HEK293 (cell line): ENCODE measurements around the gene SKI.

Experiments used
- CTCF ChIA-PET: fragments of 350-600 bp; formaldehyde crosslinking; extraction: SDS; loops from one replicate; lab custom pipeline; 2021; ENCODE audit warnings: antibody characterized with exemption; lab: Yijun Ruan, JAX
- POLR2A ChIA-PET: fragments of 300-600 bp; formaldehyde crosslinking; extraction: SDS; loops from one replicate; lab custom pipeline; 2020; ENCODE audit warnings: antibody characterized with exemption, inconsistent platforms; lab: Yijun Ruan, JAX
- H3K27ac ChIP-seq: fragments of 200-500 bp; sonication (Bioruptor generic); 2 replicates; pipeline ENCODE4 v1.5.1; 2014; ENCODE audit warnings: low read depth, low read length, control low read depth, inconsistent platforms; ENCODE audit errors: extremely low read depth
- H3K36me3 ChIP-seq, 2 experiments: fragments of 200-500 bp in 1 of 2; sonication (Bioruptor generic) in 1 of 2; 1 replicate in 1 of 2; 2 replicates in 1 of 2; pipeline ENCODE4 v1.5.1; 2014 to 2017; ENCODE audit warnings: inconsistent platforms in 2 of 2, low read length in 2 of 2; ENCODE audit not compliant: control insufficient read depth in 2 of 2, insufficient read depth in 1 of 2
- H3K4me1 ChIP-seq: fragments of 200-500 bp; sonication (Bioruptor generic); 2 replicates; pipeline ENCODE4 v1.5.1; 2014; ENCODE audit warnings: mild to moderate bottlenecking, low read length, inconsistent platforms; ENCODE audit not compliant: control insufficient read depth, insufficient read depth
- H3K4me3 ChIP-seq: 2 replicates; pipeline ENCODE4 v1.5.1; 2011; ENCODE audit warnings: low read depth, mild to moderate bottlenecking, control low read depth, low read length, moderate library complexity
- H3K9me3 ChIP-seq: fragments of 200-500 bp; sonication (Bioruptor generic); 2 replicates; pipeline ENCODE4 v1.5.1; 2014; ENCODE audit warnings: low read depth, low read length, inconsistent platforms; ENCODE audit not compliant: control insufficient read depth, insufficient read depth
- BCL11A ChIP-seq: fragments of 450-650 bp; formaldehyde crosslinking; IDR thresholded peaks from 2 replicates; pipeline ENCODE4 v1.5.1; 2016; ENCODE audit warnings: low read depth, missing biosample characterization, missing genetic modification characterization
- EGR2 ChIP-seq: fragments of 450-650 bp; formaldehyde crosslinking; IDR thresholded peaks from 2 replicates; pipeline ENCODE4 v1.5.1; 2016; ENCODE audit warnings: low read depth, missing biosample characterization, missing genetic modification characterization
- GLIS1 ChIP-seq: fragments of 450-650 bp; formaldehyde crosslinking; IDR thresholded peaks from 2 replicates; pipeline ENCODE4 v1.5.1; 2016; ENCODE audit warnings: missing biosample characterization, missing genetic modification characterization
- GLIS2 ChIP-seq: fragments of 450-650 bp; formaldehyde crosslinking; IDR thresholded peaks from 2 replicates; pipeline ENCODE4 v1.5.1; 2016; ENCODE audit warnings: missing biosample characterization, missing genetic modification characterization
- REST ChIP-seq: fragments of 450-650 bp; formaldehyde crosslinking; IDR thresholded peaks from 2 replicates; pipeline ENCODE4 v1.5.1; 2016; ENCODE audit warnings: missing biosample characterization, missing genetic modification characterization
- SP2 ChIP-seq: fragments of 450-650 bp; formaldehyde crosslinking; IDR thresholded peaks from 2 replicates; pipeline ENCODE4 v1.5.1; 2016; ENCODE audit warnings: missing biosample characterization, missing genetic modification characterization
- TRIM28 ChIP-seq: IDR thresholded peaks from 2 replicates; pipeline ENCODE4 v1.6.1; 2011; ENCODE audit warnings: low read length, control low read depth, borderline replicate concordance
- ZBTB6 ChIP-seq: fragments of 450-650 bp; formaldehyde crosslinking; IDR thresholded peaks from 2 replicates; pipeline ENCODE4 v1.5.1; 2017; ENCODE audit warnings: missing biosample characterization, missing genetic modification characterization
- ZFHX2 ChIP-seq: fragments of 450-650 bp; formaldehyde crosslinking; conservative IDR thresholded peaks from 2 replicates; pipeline ENCODE4 v1.5.1; 2016; ENCODE audit warnings: missing biosample characterization, missing genetic modification characterization
- ZNF169 ChIP-seq: fragments of 450-650 bp; formaldehyde crosslinking; IDR thresholded peaks from 2 replicates; pipeline ENCODE4 v1.5.1; 2016; ENCODE audit warnings: missing biosample characterization, missing genetic modification characterization
- ZNF37A ChIP-seq: fragments of 450-650 bp; IDR thresholded peaks from 2 replicates; pipeline ENCODE4 v1.5.1; 2018; ENCODE audit warnings: missing biosample characterization, missing genetic modification characterization
- ZNF404 ChIP-seq: fragments of 450-650 bp; formaldehyde crosslinking; IDR thresholded peaks from 2 replicates; pipeline ENCODE4 v1.5.1; 2017; ENCODE audit warnings: missing biosample characterization, missing genetic modification characterization
- ZNF610 ChIP-seq: fragments of 450-650 bp; formaldehyde crosslinking; IDR thresholded peaks from 2 replicates; pipeline ENCODE4 v1.5.1; 2016; ENCODE audit warnings: missing biosample characterization, missing genetic modification characterization, borderline replicate concordance
- ZNF670 ChIP-seq: fragments of 450-650 bp; formaldehyde crosslinking; IDR thresholded peaks from 2 replicates; pipeline ENCODE4 v1.5.1; 2016; ENCODE audit warnings: missing biosample characterization, missing genetic modification characterization, low read depth
- ZNF677 ChIP-seq: fragments of 450-650 bp; IDR thresholded peaks from 2 replicates; pipeline ENCODE4 v1.5.0; 2018; ENCODE audit warnings: missing biosample characterization, mild to moderate bottlenecking, missing genetic modification characterization, moderate library complexity
- TF ChIP-seq, protein P1 (sequence below): fragments of 450-650 bp; formaldehyde crosslinking; IDR thresholded peaks from 2 replicates; pipeline ENCODE4 v1.5.1; 2016; ENCODE audit warnings: missing biosample characterization, missing genetic modification characterization
- TF ChIP-seq, protein P2 (sequence below): fragments of 450-650 bp; formaldehyde crosslinking; IDR thresholded peaks from 2 replicates; pipeline ENCODE4 v1.5.1; 2016; ENCODE audit warnings: missing biosample characterization, missing genetic modification characterization

Gene SKI

GRCh38 chr1:2273401-2274090 lies 45.4 kb downstream of the SKI start:
- no peak overlapping the region for H3K27ac ChIP-seq
- ChIA-PET POLR2A (no interaction called here), CTCF (no interaction called here)
- H3K4me1 ChIP-seq: peaks cover 18% of the 10 kb centered on the region
- H3K4me3 ChIP-seq: no peak overlapping the region
- peaks cover 0 to 29% of the 10 kb centered on the region in 2 experiments; a peak in 1 of 3 replicates for H3K36me3 ChIP-seq
- peak; percentile 46 for TF ChIP-seq GLIS1 (tag by site-specific recombination)
- peak; percentile 78 for TF ChIP-seq GLIS2 (tag by site-specific recombination)
- no peak for TF ChIP-seq BCL11A (tag by site-specific recombination)
- no peaks in the 10 kb centered on the region for H3K9me3 ChIP-seq

DNA sequence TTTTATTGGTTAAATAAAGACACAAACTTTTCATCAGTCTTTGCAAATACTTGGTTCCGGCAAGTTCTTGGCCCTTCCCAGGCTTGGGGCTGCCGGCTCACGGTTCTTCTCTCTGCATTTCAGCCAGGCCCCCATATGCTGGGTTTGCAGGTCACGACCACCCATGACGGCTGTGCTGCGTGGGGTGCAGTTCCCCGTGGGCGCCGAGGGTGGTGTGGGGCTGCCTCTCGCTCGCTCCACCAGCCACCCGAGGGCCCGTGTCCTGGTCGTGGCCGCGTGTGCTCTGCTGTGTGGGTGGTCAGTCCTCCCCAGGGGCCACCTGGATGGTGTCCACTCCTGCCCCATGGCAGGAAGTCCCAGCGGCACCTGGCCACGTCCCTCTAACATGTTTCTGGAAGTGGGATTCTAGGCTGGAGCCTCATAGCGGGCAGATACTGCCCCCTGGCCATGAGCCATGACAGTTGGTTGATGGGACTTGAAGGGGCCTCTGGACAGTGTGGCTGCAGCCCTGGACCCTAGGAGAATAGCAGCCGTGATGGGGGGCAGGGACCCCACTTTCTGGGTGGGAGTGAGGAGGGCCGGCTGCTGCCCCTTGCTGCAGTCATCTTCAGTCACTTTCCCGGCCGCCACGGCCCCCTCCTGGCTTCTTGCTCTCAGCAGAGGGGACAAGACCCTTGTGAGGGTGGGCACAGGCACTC lies 46.3 kb downstream of the SKI start:
- CTCF ChIA-PET: no interaction called here
- peaks cover 0 to 25% of the 10 kb centered on the region in 2 experiments; a peak in 2 of 3 replicates for H3K36me3 ChIP-seq
- peaks cover 18% of the 10 kb centered on the region for H3K4me1 ChIP-seq

DNA sequence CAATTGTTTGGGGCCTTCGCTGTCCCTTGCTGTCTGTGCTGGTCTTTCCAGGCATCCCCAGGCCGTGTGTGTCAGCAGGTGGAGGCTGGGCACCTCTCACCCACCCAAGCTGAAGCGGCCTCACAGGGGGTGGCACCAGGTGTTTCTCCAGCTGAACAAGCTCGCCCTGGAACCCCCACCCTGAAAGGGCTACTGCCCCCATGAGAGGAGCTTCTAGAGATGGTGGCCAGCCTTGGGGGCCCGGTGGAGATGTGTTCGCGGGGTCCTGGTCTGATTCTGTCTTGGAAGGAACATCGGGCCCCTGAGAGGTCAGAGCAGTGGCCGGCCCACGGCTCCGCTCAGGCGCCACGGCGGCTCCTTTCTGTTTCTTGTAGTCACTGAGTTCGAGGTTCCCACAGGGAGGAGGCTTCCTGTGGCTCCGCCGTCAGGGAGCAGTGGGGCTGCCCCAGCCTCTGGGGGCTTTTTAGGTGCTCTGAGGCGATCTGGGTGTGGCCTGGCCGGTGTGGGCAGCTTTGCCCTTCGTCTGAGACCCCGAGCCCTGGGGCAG lies 46.9 kb downstream of the SKI start:
- Histone ChIP-seq H3K4me3 (no peak overlapping the region), H3K4me1 (peaks cover 18% of the 10 kb centered on the region), H3K27ac (no peak overlapping the region), H3K36me3 (peaks cover 0 to 24% of the 10 kb centered on the region in 2 experiments; a peak in 2 of 3 replicates), H3K9me3 (no peaks in the 10 kb centered on the region)
- ChIA-PET POLR2A (no interaction called here), CTCF (no interaction called here)
- no peak for TF ChIP-seq ZNF670 (tag by site-specific recombination)
- TF ChIP-seq, protein P1, sequence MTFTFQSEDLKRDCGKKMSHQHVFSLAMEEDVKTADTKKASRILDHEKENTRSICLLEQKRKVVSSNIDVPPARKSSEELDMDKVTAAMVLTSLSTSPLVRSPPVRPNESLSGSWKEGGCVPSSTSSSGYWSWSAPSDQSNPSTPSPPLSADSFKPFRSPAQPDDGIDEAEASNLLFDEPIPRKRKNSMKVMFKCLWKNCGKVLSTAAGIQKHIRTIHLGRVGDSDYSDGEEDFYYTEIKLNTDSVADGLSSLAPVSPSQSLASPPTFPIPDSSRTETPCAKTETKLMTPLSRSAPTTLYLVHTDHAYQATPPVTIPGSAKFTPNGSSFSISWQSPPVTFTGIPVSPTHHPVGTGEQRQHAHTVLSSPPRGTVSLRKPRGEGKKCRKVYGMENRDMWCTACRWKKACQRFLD (tag by site-specific recombination): no peak
- peak; percentile 69; the same call in 1 of the 2 replicates for TF ChIP-seq ZBTB6 (tag by site-specific recombination)
- TF ChIP-seq ZNF169: no peak
- TF ChIP-seq SP2 (tag by site-specific recombination): no peak
- no peak for TF ChIP-seq ZNF404 (tag by site-specific recombination)

More for the DNA sequence above, 46.3 kb downstream of the SKI start:
- Histone ChIP-seq H3K27ac (no peak overlapping the region), H3K9me3 (no peaks in the 10 kb centered on the region), H3K4me3 (no peak overlapping the region)
- TF ChIP-seq ZNF37A (tag by site-specific recombination) (no peak), ZFHX2 (peak; percentile 11; the same call in 1 of the 2 replicates), EGR2 (tag by site-specific recombination) (0 out of 2 replicates have a peak, but pooled peaks have one; percentile 22)
- POLR2A ChIA-PET: no interaction called here

- Histone ChIP-seq H3K4me3 (no peak overlapping the region), H3K9me3 (no peaks in the 10 kb centered on the region), H3K4me1 (peaks cover 14% of the 10 kb centered on the region), H3K36me3 (peaks cover 0 to 28% of the 10 kb centered on the region in 2 experiments; a peak in 2 of 3 replicates), H3K27ac (peak overlapping the region; percentile 38)
- ChIA-PET CTCF (interaction anchor here (1.0 kb wide), 1 partner anchor 15 kb away, joined by 4 read pairs; no protein-coding TSS in a partner anchor), POLR2A (no interaction called here)
- TF ChIP-seq ZNF37A (tag by site-specific recombination): no peak
- TF ChIP-seq ZNF677 (tag by site-specific recombination): peak; percentile 85
- TF ChIP-seq ZNF610 (tag by site-specific recombination): no peak
- TF ChIP-seq, protein P2, sequence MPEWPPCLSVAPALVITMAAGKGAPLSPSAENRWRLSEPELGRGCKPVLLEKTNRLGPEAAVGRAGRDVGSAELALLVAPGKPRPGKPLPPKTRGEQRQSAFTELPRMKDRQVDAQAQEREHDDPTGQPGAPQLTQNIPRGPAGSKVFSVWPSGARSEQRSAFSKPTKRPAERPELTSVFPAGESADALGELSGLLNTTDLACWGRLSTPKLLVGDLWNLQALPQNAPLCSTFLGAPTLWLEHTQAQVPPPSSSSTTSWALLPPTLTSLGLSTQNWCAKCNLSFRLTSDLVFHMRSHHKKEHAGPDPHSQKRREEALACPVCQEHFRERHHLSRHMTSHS (tag by site-specific recombination): no peak
- TF ChIP-seq TRIM28: peak; percentile 47; the same call in 1 of the 2 replicates
- no peak for TF ChIP-seq REST (tag by site-specific recombination)
Observed at GRCh38 chr1:2275796-2276536, 47.8 kb downstream of the SKI start.
